ENCODE results near the gene CACNA1G. TPM values are rescaled to one million over a fixed set of nuclear protein-coding genes. Genes with fewer than 3 reads are reported as not detected.

CACNA1G gene
- total and polyA plus RNA-seq, 9 donors, result 1.0 to 39.1 (median 4.7) TPM

- Histone ChIP-seq H3K36me3 (no peaks in the 10 kb centered on the region), H3K27me3 (no peaks in the 10 kb centered on the region), H3K27ac (no peak overlapping the region), H3K9me3 (no peaks in the 10 kb centered on the region), H3K4me1 (ENCODE audit: insufficient read depth) (peaks cover 6% of the 10 kb centered on the region), H3K4me3 (no peak overlapping the region)
- DNase-seq, result no peak
- intact Hi-C loops (cut with DNase I), result loop anchor here (5.0 to 10.0 kb wide), 7 partner anchors 67 to 293 kb away; partner anchors contain the start of gene WFIKKN2 (in 1 of the 4)
- TF ChIP-seq CTCF (IDR thresholded peaks at IDR 0.05), result no peak
- 82 to 88% (median 87%) methylated on average over 18 of the region's 18 CpGs for WGBS, 3 donors
Measured at GRCh38 chr17:50548831-50549230, 11.7 kb upstream of the CACNA1G start.

GRCh38 chr17:50549256-50549941, 11.1 kb upstream of the CACNA1G start:
- Histone ChIP-seq H3K27ac (no peak overlapping the region), H3K4me3 (no peak overlapping the region), H3K4me1 (ENCODE audit: insufficient read depth) (peaks cover 6% of the 10 kb centered on the region), H3K36me3 (no peaks in the 10 kb centered on the region), H3K27me3 (no peaks in the 10 kb centered on the region), H3K9me3 (no peaks in the 10 kb centered on the region)
- no peak for DNase-seq
- TF ChIP-seq CTCF (IDR thresholded peaks at IDR 0.05) (no peak), POLR2A (IDR thresholded peaks at IDR 0.05) (no peak), EP300 (IDR thresholded peaks at IDR 0.05) (no peak)
- intact Hi-C loops (cut with DNase I), result loop anchor here (5.0 to 10.0 kb wide), 7 partner anchors 67 to 293 kb away; partner anchors contain the start of gene WFIKKN2 (in 1 of the 4)
- 86 to 88% (median 88%) methylated on average over 19 of the region's 19 CpGs for WGBS, 3 donors

- Histone ChIP-seq H3K4me1 (ENCODE audit: insufficient read depth) (peaks cover 6% of the 10 kb centered on the region), H3K9me3 (no peaks in the 10 kb centered on the region), H3K4me3 (no peak overlapping the region), H3K27ac (no peak overlapping the region), H3K36me3 (no peaks in the 10 kb centered on the region), H3K27me3 (no peaks in the 10 kb centered on the region)
- DNase-seq, result no peak
- no peak for TF ChIP-seq CTCF (IDR thresholded peaks at IDR 0.05)
- no peak for TF ChIP-seq EP300 (IDR thresholded peaks at IDR 0.05)
- no peak for TF ChIP-seq POLR2A (IDR thresholded peaks at IDR 0.05)
- WGBS, 3 donors, result 89 to 94% (median 89%) methylated on average over 11 of the region's 11 CpGs
- intact Hi-C loops (cut with DNase I), result loop anchor here (2.0 to 10.0 kb wide), 12 partner anchors 68 to 292 kb away; partner anchors contain the start of gene WFIKKN2 (in 1 of the 4)
Measured at GRCh38 chr17:50549969-50550368, 10.5 kb upstream of the CACNA1G start.

GRCh38 chr17:50550661-50551432, 9.7 kb upstream of the CACNA1G start:
- no peaks in the 10 kb centered on the region for H3K9me3 ChIP-seq
- no peaks in the 10 kb centered on the region for H3K36me3 ChIP-seq
- H3K4me3 ChIP-seq, result no peak overlapping the region
- intact Hi-C loops (cut with DNase I), result loop anchor here (2.0 to 5.0 kb wide), 7 partner anchors 71 to 291 kb away; no protein-coding TSS in a partner anchor
- DNase-seq, result peak; percentile 84 to 90 (median 86)
- H3K27ac ChIP-seq, result peak overlapping the region; percentile 24 to 45
- peaks cover 6% of the 10 kb centered on the region for H3K4me1 ChIP-seq (ENCODE audit: insufficient read depth)
- 38 to 43% (median 43%) methylated on average over 29 to 32 of the region's 32 CpGs for WGBS, 3 donors
- TF ChIP-seq EP300 (IDR thresholded peaks at IDR 0.05), result no peak
- peak; percentile 77 to 92 (median 90) for TF ChIP-seq CTCF (IDR thresholded peaks at IDR 0.05)
- no peaks in the 10 kb centered on the region for H3K27me3 ChIP-seq
